CD4-positive, alpha-beta T cell treated with Interleukin-10 for 1 hour (primary cell): ENCODE measurements around the gene DENND2C.

ENCODE experiments used
- DNase-seq: peaks from one replicate; pipeline ENCODE4 v3.0.0-alpha.2; 2020

The DENND2C gene

GRCh38 chr1:114669562-114670082 is at the start of gene DENND2C:
DENND2C (minus strand) TSS chr1:114670049; CDS start chr1:114625984, 44,065 bp downstream.
- no peak for DNase-seq

- DNase-seq, result no peak
Observed at GRCh38 chr1:114719424-114719787, 49.6 kb upstream of the DENND2C start.

- DNase-seq, result no peak
Observed at GRCh38 chr1:114718661-114719423, 49.0 kb upstream of the DENND2C start.

GRCh38 chr1:114716304-114717170 is 46.7 kb upstream of the DENND2C start, which contains the start of gene NRAS:
NRAS (minus strand) TSS chr1:114716771; CDS start chr1:114716160, 611 bp downstream.
- peak; percentile 95 for DNase-seq

GRCh38 chr1:114715952-114716303 is 46.1 kb upstream of the DENND2C start:
- no peak for DNase-seq

GRCh38 chr1:114712977-114713376 is 43.1 kb upstream of the DENND2C start:
- DNase-seq, result no peak

GRCh38 chr1:114710360-114710759 is 40.5 kb upstream of the DENND2C start:
- no peak for DNase-seq

- DNase-seq, result no peak
Observed at GRCh38 chr1:114707604-114708003, 37.8 kb upstream of the DENND2C start.

GRCh38 chr1:114703242-114703641 is 33.4 kb upstream of the DENND2C start:
- DNase-seq, result no peak

GRCh38 chr1:114702737-114703136 is 32.9 kb upstream of the DENND2C start:
- no peak for DNase-seq

GRCh38 chr1:114701931-114702330 is 32.1 kb upstream of the DENND2C start:
- DNase-seq, result no peak

- DNase-seq, result no peak
Observed at GRCh38 chr1:114700036-114700600, 30.3 kb upstream of the DENND2C start.

GRCh38 chr1:114696810-114697209 is 27.0 kb upstream of the DENND2C start:
- no peak for DNase-seq

GRCh38 chr1:114695430-114696058 is 25.7 kb upstream of the DENND2C start, which contains the start of gene AMPD1:
AMPD1 (minus strand) TSS chr1:114695546; CDS start chr1:114695471, 75 bp downstream.
- DNase-seq, result no peak

GRCh38 chr1:114694540-114695310 is 24.9 kb upstream of the DENND2C start:
- DNase-seq, result no peak

- no peak for DNase-seq
Observed at GRCh38 chr1:114692947-114693346, 23.1 kb upstream of the DENND2C start.

GRCh38 chr1:114691061-114691460 is 21.2 kb upstream of the DENND2C start:
- no peak for DNase-seq

GRCh38 chr1:114690148-114690547 is 20.3 kb upstream of the DENND2C start:
- DNase-seq, result no peak

- DNase-seq, result no peak
Observed at GRCh38 chr1:114688526-114688925, 18.7 kb upstream of the DENND2C start.

- DNase-seq, result no peak
Observed at GRCh38 chr1:114685851-114686250, 16.0 kb upstream of the DENND2C start.

- no peak for DNase-seq
Observed at GRCh38 chr1:114677691-114678090, 7.8 kb upstream of the DENND2C start.

- DNase-seq, result no peak
Observed at GRCh38 chr1:114676115-114676514, 6.3 kb upstream of the DENND2C start.
